ENCODE measurements around the gene KRTAP3-2. TPM values are rescaled to one million over a fixed set of nuclear protein-coding genes. Genes with fewer than 3 reads are reported as not detected.
"Not testable (repeated sequence)": the region's sequence is repeated elsewhere in the genome, so short reads cannot be mapped to it uniquely, and the experiment has no call there.

KRTAP3-2 gene
- total RNA-seq (2013): not detected
- polyA plus RNA-seq (not detected), polyA minus RNA-seq (not detected in 2 replicates), total RNA-seq (0 to 0.25 (median 0) reads per million in 11 experiments)

GRCh38 chr17:40999563-40999962 lies at the start of gene KRTAP3-2:
TSS of gene KRTAP3-2 (minus strand) at chr17:40999906. CDS start at chr17:40999853, 53 bp downstream.
- H3K36me3 ChIP-seq (replicated peaks in 1 of 2; ENCODE audit: control insufficient read depth in 1 of 2, insufficient read depth in 2 of 2, low read length in 2 of 2); H2AFZ ChIP-seq (ENCODE audit: insufficient read depth, low read depth, low read length, poor library complexity, severe bottlenecking); H3K9me3 ChIP-seq (replicated peaks in 1 of 2; ENCODE audit: control insufficient read depth in 1 of 2, insufficient read depth in 1 of 2, low read length in 2 of 2); H3K36me3 Mint-ChIP-seq; H3K27ac Mint-ChIP-seq; H3K9ac ChIP-seq (ENCODE audit: insufficient read depth, low read length, poor library complexity, severe bottlenecking); H3K9me3 Mint-ChIP-seq; H3K4me2 ChIP-seq (replicated peaks; ENCODE audit: extremely low read depth, low read length, poor library complexity, severe bottlenecking); H3K4me3 ChIP-seq (replicated peaks in 1 of 3; ENCODE audit: low read depth in 2 of 3, low read length in 3 of 3); H3K27ac ChIP-seq (ENCODE audit: low read depth in 1 of 2, low read length in 2 of 2); H3K4me1 Mint-ChIP-seq; intact Hi-C loops (cut with micrococcal nuclease); H3K4me3 Mint-ChIP-seq; DNase-seq; H3K27me3 ChIP-seq (ENCODE audit: control insufficient read depth in 2 of 2, insufficient read depth in 2 of 2, low read length in 2 of 2); H3K4me1 ChIP-seq (ENCODE audit: control insufficient read depth in 1 of 2, insufficient read depth in 2 of 2, low read length in 2 of 2); H3K79me2 ChIP-seq (ENCODE audit: insufficient read depth, low read length); H4K20me1 ChIP-seq (ENCODE audit: insufficient read depth, low read length): not testable (repeated sequence)
- H3K27me3 Mint-ChIP-seq (ENCODE audit: low read depth in 3 of 3): peaks cover 12 to 18% (median 16%) of the 10 kb centered on the region in 3 donors
- WGBS (ENCODE audit: insufficient coverage): 79% methylated on average over 5 of the region's 6 CpGs

GRCh38 chr17:41049110-41049509 lies 49.4 kb upstream of the KRTAP3-2 start:
- Histone ChIP-seq H3K4me2 (replicated peaks; ENCODE audit: extremely low read depth, low read length, poor library complexity, severe bottlenecking) (no peak overlapping the region), H3K79me2 (ENCODE audit: insufficient read depth, low read length) (no peaks in the 10 kb centered on the region), H3K9me3 (replicated peaks in 1 of 2; ENCODE audit: control insufficient read depth in 1 of 2, insufficient read depth in 1 of 2, low read length in 2 of 2) (no peaks in the 10 kb centered on the region), H4K20me1 (ENCODE audit: insufficient read depth, low read length) (no peaks in the 10 kb centered on the region), H3K27ac (ENCODE audit: low read depth in 1 of 2, low read length in 2 of 2) (no peak overlapping the region), H3K36me3 (replicated peaks in 1 of 2; ENCODE audit: control insufficient read depth in 1 of 2, insufficient read depth in 2 of 2, low read length in 2 of 2) (no peaks in the 10 kb centered on the region), H3K4me3 (replicated peaks in 1 of 3; ENCODE audit: low read depth in 2 of 3, low read length in 3 of 3) (no peak overlapping the region), H3K27me3 (ENCODE audit: control insufficient read depth in 2 of 2, insufficient read depth in 2 of 2, low read length in 2 of 2) (peaks cover 6 to 10% of the 10 kb centered on the region in 2 donors), H2AFZ (ENCODE audit: insufficient read depth, low read depth, low read length, poor library complexity, severe bottlenecking) (no peak overlapping the region), H3K4me1 (ENCODE audit: control insufficient read depth in 1 of 2, insufficient read depth in 2 of 2, low read length in 2 of 2) (no peaks in the 10 kb centered on the region), H3K9ac (ENCODE audit: insufficient read depth, low read length, poor library complexity, severe bottlenecking) (no peak overlapping the region)
- Mint-ChIP-seq H3K4me3 (no peak overlapping the region), H3K27me3 (ENCODE audit: low read depth in 3 of 3) (peaks cover 14 to 36% (median 20%) of the 10 kb centered on the region in 3 donors), H3K9me3 (peaks cover 0 to 4% (median 0%) of the 10 kb centered on the region in 7 donors), H3K36me3 (no peaks in the 10 kb centered on the region), H3K27ac (no peak overlapping the region), H3K4me1 (no peaks in the 10 kb centered on the region)
- WGBS (ENCODE audit: insufficient coverage): 20% methylated on average over 1 of the region's 2 CpGs
- no peak for TF ChIP-seq CTCF (IDR thresholded peaks at IDR 0.05)
- no peak for DNase-seq
- intact Hi-C loops (cut with micrococcal nuclease): no loop called here
